ENCODE results near the gene PHACTR4. TPM values are rescaled to one million over a fixed set of nuclear protein-coding genes. Genes with fewer than 3 reads are reported as not detected.

Gene PHACTR4
- total RNA-seq, 3 donors from 2014 or later, result 47.6 to 62.3 (median 54.8) TPM

DNA sequence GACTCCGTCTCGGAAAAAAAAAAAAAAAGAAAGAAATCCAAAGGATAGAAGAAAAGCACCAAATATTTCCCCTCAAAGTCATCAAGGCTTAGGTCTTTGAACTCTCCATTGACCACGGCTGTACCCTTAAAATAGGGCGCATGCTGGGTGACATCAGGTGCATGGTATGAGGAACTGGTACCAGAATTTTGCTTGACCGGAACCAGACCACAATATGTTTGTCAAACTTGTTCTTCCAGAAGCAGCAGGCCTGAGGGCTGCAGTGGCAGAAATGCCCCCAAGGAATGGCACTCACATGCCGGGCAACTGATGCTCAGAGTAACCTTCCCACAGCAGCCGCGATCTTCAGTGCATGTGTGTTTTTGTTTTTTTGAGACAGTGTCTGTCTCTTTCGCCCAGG is 157.3 kb downstream of the PHACTR4 start:
- intact Hi-C loops (cut with DNase I, micrococcal nuclease), result loop anchor here in 1 of 2 donors (10.0 kb wide), 2 partner anchors 78 to 348 kb away; no protein-coding TSS in a partner anchor
- DNase-seq, result no peak
- no peaks in the 10 kb centered on the region for H3K4me1 ChIP-seq (ENCODE audit: low read depth)
- H3K4me3 ChIP-seq, result no peak overlapping the region
- H3K36me3 ChIP-seq (ENCODE audit: low read depth), result no peaks in the 10 kb centered on the region
- ATAC-seq, result no peak
- TF ChIP-seq, protein P1, sequence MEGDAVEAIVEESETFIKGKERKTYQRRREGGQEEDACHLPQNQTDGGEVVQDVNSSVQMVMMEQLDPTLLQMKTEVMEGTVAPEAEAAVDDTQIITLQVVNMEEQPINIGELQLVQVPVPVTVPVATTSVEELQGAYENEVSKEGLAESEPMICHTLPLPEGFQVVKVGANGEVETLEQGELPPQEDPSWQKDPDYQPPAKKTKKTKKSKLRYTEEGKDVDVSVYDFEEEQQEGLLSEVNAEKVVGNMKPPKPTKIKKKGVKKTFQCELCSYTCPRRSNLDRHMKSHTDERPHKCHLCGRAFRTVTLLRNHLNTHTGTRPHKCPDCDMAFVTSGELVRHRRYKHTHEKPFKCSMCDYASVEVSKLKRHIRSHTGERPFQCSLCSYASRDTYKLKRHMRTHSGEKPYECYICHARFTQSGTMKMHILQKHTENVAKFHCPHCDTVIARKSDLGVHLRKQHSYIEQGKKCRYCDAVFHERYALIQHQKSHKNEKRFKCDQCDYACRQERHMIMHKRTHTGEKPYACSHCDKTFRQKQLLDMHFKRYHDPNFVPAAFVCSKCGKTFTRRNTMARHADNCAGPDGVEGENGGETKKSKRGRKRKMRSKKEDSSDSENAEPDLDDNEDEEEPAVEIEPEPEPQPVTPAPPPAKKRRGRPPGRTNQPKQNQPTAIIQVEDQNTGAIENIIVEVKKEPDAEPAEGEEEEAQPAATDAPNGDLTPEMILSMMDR (IDR thresholded peaks at IDR 0.05), result no peak
- no peaks in the 10 kb centered on the region for H3K9me3 ChIP-seq

DNA sequence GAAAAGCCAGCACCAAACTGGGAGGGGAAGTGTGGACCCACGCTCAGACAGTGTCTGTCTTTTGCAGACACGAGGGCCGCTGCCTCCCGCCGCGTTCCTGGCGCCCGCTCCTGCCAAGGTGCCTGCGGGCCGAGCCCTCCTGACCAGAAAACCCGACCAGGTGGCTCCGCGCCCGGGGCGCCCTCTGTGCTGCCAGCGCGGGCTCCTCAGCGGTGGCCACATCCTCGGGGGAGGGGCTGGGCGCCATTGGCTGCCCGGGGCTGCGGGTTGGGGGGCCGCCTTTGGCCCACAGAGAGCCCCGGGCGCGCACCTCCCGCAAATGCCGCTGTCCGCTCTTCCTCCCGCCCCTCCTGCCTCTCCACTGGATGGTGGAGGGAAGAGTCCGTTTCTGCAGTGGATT is 160.9 kb downstream of the PHACTR4 start:
- intact Hi-C loops (cut with DNase I, micrococcal nuclease), result no loop called here
- H3K4me1 ChIP-seq (ENCODE audit: low read depth), result no peaks in the 10 kb centered on the region
- no peak for ATAC-seq
- H3K4me3 ChIP-seq, result no peak overlapping the region
- H3K9me3 ChIP-seq, result no peaks in the 10 kb centered on the region
- no peaks in the 10 kb centered on the region for H3K36me3 ChIP-seq (ENCODE audit: low read depth)
- DNase-seq, result no peak
- TF ChIP-seq, protein P1 (IDR thresholded peaks at IDR 0.05), result no peak

DNA sequence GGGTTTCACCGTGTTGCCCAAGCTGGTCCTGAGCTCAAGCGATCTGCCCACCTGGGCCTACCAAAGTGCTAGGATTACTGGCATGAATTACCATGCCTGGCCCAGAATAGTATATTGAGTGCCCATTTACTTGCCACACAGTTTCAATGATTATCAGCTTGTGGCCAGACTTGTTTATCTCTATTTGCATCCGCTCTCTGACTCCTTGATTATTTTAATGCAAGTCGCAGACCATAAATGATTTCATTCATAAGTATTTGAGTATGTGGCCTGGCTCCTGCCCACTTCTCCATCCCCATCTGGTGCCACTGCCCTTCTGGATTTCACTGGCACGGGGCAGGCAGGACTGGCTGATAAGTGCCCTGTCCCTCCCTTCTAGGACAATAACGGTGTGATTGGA is 165.1 kb downstream of the PHACTR4 start:
- DNase-seq (no peak), ATAC-seq (no peak)
- H3K4me1 ChIP-seq (ENCODE audit: low read depth), result no peaks in the 10 kb centered on the region
- H3K36me3 ChIP-seq (ENCODE audit: low read depth), result no peaks in the 10 kb centered on the region
- intact Hi-C loops (cut with DNase I, micrococcal nuclease), result no loop called here
- H3K9me3 ChIP-seq, result no peaks in the 10 kb centered on the region
- TF ChIP-seq, protein P1 (IDR thresholded peaks at IDR 0.05), result no peak
- no peak overlapping the region for H3K4me3 ChIP-seq

DNA sequence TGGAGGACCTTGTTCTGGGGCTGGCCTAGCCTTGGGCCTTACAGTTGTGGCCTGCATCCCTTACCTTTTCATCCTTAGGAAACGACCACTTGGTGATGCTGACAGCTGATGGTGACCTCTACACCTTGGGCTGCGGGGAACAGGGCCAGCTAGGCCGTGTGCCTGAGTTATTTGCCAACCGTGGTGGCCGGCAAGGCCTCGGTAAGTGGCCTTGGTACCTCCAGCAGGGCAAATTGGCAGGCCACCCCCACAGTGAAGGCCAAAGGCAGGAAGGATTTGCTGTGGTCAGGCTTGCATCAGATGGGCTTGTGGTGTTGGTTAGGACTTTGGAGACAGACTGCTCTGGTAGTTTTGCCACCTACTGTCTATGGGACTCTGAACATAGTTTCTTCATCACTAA is 165.6 kb downstream of the PHACTR4 start:
- Histone ChIP-seq H3K4me1 (ENCODE audit: low read depth) (no peaks in the 10 kb centered on the region), H3K36me3 (ENCODE audit: low read depth) (no peaks in the 10 kb centered on the region), H3K9me3 (no peaks in the 10 kb centered on the region), H3K4me3 (no peak overlapping the region)
- no peak for DNase-seq
- TF ChIP-seq, protein P1 (IDR thresholded peaks at IDR 0.05), result no peak
- intact Hi-C loops (cut with DNase I, micrococcal nuclease), result no loop called here
- no peak for ATAC-seq

DNA sequence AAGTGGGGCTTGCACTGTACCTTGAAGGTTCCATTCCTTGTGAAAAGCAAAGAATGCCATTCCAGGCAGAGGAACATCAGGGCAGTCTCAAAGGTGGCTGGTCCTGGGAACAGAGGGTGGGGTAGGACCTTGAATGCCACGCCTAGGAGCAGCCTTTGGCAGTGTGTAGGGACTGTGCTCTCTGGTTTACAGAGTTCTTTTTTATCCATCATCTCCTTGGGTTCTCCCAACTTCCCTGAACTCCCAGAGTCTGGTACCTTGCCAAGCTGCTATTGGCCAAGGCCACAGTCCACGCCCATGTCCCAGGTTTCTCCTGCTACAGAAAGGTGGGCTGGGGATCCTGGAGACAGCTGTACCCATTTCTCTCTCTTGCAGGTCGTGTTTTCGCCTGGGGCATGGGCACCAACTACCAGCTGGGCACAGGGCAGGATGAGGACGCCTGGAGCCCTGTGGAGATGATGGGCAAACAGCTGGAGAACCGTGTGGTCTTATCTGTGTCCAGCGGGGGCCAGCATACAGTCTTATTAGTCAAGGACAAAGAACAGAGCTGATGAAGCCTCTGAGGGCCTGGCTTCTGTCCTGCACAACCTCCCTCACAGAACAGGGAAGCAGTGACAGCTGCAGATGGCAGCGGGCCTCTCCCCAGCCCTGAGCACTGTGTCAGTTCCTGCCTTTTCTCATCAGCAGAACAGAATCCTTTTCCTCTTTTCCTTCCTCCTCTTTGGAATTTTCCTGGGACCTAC is 168.1 kb downstream of the PHACTR4 start:
- intact Hi-C loops (cut with DNase I, micrococcal nuclease), result no loop called here
- no peak overlapping the region for H3K4me3 ChIP-seq
- TF ChIP-seq, protein P1 (IDR thresholded peaks at IDR 0.05), result no peak
- no peaks in the 10 kb centered on the region for H3K9me3 ChIP-seq
- peak in 1 of 3 donors; percentile 47 for DNase-seq
- no peaks in the 10 kb centered on the region for H3K36me3 ChIP-seq (ENCODE audit: low read depth)
- no peaks in the 10 kb centered on the region for H3K4me1 ChIP-seq (ENCODE audit: low read depth)
- ATAC-seq, result peak; percentile 76
